Measurements from ENCODE around the gene APP.

The APP gene

GRCh38 chr21:25938658-25939395 is 231.7 kb downstream of the APP start:
- ChIA-PET CTCF (interaction anchor here (0.6 kb wide), 1 partner anchor 832 kb away, joined by 4 read pairs; no protein-coding TSS in a partner anchor), POLR2A (no interaction called here)
- H3K4me3 ChIP-seq (ENCODE audit: low read depth, low read length): no peak overlapping the region
- TF ChIP-seq SP3 (tag by site-specific recombination; IDR thresholded peaks at IDR 0.05): no peak
- TF ChIP-seq, protein P1, sequence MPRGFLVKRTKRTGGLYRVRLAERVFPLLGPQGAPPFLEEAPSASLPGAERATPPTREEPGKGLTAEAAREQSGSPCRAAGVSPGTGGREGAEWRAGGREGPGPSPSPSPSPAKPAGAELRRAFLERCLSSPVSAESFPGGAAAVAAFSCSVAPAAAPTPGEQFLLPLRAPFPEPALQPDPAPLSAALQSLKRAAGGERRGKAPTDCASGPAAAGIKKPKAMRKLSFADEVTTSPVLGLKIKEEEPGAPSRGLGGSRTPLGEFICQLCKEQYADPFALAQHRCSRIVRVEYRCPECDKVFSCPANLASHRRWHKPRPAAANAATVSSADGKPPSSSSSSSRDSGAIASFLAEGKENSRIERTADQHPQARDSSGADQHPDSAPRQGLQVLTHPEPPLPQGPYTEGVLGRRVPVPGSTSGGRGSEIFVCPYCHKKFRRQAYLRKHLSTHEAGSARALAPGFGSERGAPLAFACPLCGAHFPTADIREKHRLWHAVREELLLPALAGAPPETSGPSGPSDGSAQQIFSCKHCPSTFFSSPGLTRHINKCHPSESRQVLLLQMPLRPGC (tag by site-specific recombination; IDR thresholded peaks at IDR 0.05): no peak
- no peak for TF ChIP-seq ZSCAN30 (tag by site-specific recombination; IDR thresholded peaks at IDR 0.05)
- TF ChIP-seq ZSCAN18 (tag by site-specific recombination; IDR thresholded peaks at IDR 0.05): no peak
- no peak for TF ChIP-seq ZNF23 (tag by site-specific recombination; IDR thresholded peaks at IDR 0.05; ENCODE audit: borderline replicate concordance)
- no peak for TF ChIP-seq ZNF214 (tag by site-specific recombination; IDR thresholded peaks at IDR 0.05; ENCODE audit: borderline replicate concordance)
- TF ChIP-seq, protein P2, sequence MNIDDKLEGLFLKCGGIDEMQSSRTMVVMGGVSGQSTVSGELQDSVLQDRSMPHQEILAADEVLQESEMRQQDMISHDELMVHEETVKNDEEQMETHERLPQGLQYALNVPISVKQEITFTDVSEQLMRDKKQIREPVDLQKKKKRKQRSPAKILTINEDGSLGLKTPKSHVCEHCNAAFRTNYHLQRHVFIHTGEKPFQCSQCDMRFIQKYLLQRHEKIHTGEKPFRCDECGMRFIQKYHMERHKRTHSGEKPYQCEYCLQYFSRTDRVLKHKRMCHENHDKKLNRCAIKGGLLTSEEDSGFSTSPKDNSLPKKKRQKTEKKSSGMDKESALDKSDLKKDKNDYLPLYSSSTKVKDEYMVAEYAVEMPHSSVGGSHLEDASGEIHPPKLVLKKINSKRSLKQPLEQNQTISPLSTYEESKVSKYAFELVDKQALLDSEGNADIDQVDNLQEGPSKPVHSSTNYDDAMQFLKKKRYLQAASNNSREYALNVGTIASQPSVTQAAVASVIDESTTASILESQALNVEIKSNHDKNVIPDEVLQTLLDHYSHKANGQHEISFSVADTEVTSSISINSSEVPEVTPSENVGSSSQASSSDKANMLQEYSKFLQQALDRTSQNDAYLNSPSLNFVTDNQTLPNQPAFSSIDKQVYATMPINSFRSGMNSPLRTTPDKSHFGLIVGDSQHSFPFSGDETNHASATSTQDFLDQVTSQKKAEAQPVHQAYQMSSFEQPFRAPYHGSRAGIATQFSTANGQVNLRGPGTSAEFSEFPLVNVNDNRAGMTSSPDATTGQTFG (tag by site-specific recombination; IDR thresholded peaks at IDR 0.05; ENCODE audit: borderline replicate concordance): no peak
- no peak for TF ChIP-seq ZNF776 (tag by site-specific recombination; IDR thresholded peaks at IDR 0.05; ENCODE audit: borderline replicate concordance)
- TF ChIP-seq ZNF473 (tag by site-specific recombination; IDR thresholded peaks at IDR 0.05): no peak
- no peak for TF ChIP-seq ZNF248 (tag by site-specific recombination; IDR thresholded peaks at IDR 0.05)
- TF ChIP-seq ZNF626 (tag by site-specific recombination; IDR thresholded peaks at IDR 0.05): no peak
- no peak for TF ChIP-seq ZNF366 (tag by site-specific recombination; conservative IDR thresholded peaks at IDR 0.05)
- TF ChIP-seq ZNF140 (tag by site-specific recombination; IDR thresholded peaks at IDR 0.05): no peak
- no peak for TF ChIP-seq ZNF768 (tag by site-specific recombination; IDR thresholded peaks at IDR 0.05)
- TF ChIP-seq ZNF280D (tag by site-specific recombination; IDR thresholded peaks at IDR 0.05): no peak
- no peak for TF ChIP-seq MZF1 (tag by site-specific recombination; IDR thresholded peaks at IDR 0.05; ENCODE audit: borderline replicate concordance)
- no peak overlapping the region for H3K27ac ChIP-seq (ENCODE audit: extremely low read depth, low read depth, low read length)
- no peaks in the 10 kb centered on the region; a peak in 1 of 3 replicates for H3K36me3 ChIP-seq (ENCODE audit: control insufficient read depth in 2 of 2, insufficient read depth in 1 of 2, low read length in 2 of 2)
- H3K9me3 ChIP-seq (ENCODE audit: control insufficient read depth, insufficient read depth, low read depth, low read length): no peaks in the 10 kb centered on the region
- H3K4me1 ChIP-seq (ENCODE audit: control insufficient read depth, insufficient read depth, low read length): no peaks in the 10 kb centered on the region

Measured in HEK293 (cell line).